ENCODE measurements around the gene KRTAP10-1. TPM values are rescaled to one million over a fixed set of nuclear protein-coding genes. Genes with fewer than 3 reads are reported as not detected.
"Not testable (repeated sequence)": the region's sequence is repeated elsewhere in the genome, so short reads cannot be mapped to it uniquely, and the experiment has no call there.

The KRTAP10-1 gene, protein sequence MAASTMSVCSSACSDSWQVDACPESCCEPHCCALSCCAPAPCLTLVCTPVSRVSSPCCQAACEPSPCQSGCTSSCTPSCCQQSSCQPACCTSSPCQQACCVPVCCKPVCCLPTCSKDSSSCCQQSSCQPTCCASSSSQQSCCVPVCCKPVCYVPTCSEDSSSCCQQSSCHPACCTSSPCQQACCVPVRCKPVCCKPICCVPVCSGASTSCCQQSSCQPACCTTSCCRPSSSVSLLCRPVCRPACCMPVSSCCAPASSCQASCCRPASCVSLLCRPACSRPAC
- total RNA-seq: not detected

DNA sequence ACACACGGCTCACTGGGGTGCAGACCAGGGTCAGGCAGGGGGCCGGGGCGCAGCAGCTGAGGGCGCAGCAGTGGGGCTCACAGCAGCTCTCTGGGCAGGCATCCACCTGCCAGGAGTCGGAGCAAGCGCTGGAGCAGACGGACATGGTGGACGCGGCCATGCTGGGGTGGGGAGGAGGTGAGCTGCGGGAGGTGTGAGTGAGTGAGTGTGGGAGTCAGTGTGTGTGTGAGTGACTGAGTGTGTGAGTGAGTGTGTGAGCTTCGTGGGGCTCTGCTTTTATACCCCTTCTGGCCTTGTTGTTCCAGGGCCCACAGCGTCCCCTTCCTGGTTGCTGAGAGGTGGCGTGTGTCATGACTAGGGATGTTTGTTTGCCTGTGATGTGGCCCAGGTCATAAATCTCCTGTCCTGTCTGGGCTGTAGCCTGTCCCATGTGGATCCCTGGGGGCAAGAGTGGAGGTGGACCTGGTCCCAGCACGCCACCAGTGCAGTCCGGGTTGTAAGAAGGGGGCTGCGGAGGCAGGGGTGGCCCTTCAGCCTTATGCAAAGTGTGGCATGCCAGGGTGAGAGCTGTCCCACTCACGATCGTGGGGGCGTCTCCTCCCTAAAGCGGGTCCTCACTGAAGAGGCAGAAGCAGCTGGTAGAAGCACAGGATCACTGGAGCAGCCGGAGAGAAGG, at the start of gene KRTAP10-1:
KRTAP10-1 (minus strand) TSS at position 205 of the 676 bp plus-strand sequence; CDS start at position 160, 45 bp downstream.
- no peak for DNase-seq

DNA sequence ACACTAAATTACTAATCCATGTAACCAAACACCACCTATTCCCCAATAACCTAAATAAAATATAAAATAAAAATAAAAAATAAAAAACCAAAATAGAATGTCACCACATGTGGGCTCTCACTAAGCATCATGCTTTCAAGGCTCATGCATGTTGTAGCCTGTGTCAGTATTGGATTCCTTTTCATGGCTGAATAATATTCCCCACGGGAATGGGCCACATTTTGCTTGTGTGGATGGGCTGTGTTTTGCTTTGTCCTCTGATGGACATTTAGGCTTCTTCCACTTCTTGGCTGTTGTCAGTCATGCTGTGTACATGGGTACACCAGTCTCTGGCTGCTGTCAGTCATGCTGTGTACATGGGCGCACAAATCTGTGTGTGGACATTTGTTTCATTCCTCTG, 49.1 kb upstream of the KRTAP10-1 start:
- no peak for DNase-seq

DNA sequence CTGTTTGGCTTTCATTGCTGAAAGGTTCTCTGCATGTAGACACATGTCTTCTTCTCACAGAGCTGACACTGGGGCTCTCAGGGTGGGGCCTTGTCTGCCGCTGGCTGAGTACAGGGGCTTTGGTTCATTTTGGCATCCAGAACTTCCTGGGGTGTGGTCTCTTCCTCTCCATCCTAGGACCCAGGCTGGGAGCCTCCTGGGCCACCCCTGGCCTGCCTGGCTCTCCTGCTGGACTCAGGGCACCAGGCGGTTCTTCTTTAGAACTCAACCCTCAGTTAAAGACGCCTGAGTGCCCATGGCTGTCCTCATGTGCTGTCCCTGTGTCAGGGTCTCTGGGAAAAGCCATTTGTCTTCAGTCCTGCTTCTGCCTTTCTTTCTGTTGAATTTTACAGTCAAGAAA, 45.9 kb upstream of the KRTAP10-1 start:
- no peak for DNase-seq

DNA sequence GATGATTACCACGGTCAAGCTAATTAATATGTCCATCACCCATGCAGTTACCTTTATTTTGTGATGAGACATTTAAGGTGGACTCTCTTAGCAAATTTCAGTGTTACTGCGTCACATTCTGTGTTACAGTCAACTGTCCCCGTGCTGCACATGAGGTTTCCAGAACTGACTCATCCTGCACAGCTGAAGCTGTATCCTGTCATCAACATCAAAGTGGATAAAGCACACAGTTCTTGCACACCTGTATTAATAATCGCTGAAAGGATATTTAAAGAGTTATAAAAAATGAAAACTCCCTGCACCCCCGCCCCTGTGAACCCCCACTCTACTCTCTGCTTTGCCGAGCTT, 43.8 kb upstream of the KRTAP10-1 start:
- no peak for DNase-seq

DNA sequence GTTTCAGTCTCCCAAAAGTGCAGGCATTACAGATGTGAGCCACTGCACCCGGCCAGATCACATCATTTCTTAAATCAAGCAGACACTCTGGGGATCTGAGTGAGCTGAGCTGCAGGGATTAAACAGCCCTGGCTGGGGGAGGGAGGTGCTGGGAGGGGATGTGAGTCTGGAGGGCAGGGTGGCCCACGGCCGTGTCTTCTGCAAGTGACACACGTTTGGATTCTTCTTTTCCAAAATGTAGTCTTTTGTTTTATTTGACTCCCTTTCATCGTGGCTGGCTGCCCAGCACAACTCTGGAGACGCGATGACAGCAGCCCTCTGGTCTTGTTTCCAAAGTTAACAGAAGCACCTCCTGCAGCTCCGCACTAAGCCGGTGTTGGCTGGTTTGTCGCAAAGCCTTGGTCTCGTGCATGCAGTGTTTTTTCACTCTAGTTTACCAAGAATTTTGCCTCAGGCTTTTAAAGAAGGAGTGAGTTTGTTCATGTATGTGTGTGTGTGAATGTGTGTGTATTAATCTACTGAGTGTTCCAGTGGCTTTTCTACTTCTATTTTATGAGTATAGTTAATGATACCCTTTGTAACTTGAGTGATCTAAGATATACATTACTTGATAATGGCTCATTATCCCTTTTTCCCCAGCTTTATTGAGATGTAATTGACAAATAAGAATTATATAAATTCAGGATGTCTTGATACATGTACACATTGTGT, 43.2 kb upstream of the KRTAP10-1 start:
- DNase-seq: no peak

DNA sequence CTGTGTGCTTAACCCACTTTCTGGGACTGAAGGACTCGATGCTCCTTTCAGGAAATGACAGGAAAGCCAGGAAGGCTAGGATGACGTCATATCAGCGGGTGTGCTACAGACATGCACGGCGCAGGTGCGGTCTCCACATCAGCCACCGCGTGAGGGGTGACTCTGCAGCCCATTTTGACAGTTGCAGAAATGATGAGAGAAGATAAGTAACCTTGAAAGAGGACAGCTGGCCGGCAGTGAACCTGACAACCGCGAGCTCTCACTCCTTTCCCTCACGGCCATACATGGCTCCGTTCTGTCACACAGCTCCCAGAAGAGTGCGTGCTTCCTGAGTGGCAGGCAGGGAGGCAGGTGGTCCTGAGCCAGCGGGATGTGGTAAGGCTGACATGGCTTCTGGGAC, 42.1 kb upstream of the KRTAP10-1 start:
- no peak for DNase-seq

DNA sequence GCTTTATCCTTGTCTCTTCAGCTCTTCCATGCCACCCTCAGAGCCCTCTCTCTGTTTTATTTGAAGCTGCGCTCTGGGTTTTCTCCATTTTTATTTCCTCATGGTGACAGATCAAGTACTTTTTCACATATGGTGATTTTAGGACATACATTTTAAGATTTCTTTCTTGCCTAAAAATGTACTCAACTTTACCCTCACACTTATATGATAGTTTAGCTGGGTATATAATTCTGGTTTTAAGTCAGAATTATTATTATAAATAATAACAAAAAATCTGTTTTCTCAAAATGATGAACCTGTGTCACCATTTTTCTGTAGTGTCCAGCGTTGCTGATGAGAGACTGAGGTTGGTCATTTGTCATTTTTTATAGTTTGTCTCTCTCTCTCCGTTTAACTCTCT, 41.2 kb upstream of the KRTAP10-1 start:
- no peak for DNase-seq

DNA sequence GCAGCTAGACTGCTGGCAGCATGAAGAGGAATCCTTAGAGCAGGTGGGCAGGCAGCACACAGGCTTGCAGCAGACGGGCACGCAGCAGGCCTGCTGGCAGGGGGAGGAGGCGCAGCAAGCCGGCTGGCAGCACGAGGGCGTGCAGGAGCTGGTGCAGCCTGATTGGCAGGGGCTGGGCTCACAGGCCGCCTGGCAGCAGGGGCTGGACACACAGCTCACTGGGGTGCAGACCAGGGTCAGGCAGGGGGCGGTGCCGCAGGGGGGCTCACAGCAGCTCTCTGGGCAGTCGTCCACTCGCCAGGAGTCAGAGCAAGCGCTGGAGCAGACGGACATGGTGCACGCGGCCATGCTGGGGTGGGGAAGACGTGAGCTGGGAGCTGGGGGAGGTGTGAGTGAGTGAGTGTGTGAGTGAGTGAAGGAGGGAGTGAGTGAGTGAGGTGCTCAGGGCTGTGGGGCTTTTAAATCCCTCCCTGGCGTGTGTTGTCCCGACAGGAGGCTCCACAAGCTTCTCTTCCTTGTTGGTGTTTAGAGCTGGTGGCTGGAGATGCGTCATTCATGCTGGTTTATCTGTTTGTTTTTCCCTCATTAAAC, 40.3 kb upstream of the KRTAP10-1 start, which contains the start of gene KRTAP10-5:
KRTAP10-5 (minus strand) TSS at position 374 of the 591 bp plus-strand sequence; CDS start at position 348, 26 bp downstream.
- not testable (repeated sequence) for DNase-seq

DNA sequence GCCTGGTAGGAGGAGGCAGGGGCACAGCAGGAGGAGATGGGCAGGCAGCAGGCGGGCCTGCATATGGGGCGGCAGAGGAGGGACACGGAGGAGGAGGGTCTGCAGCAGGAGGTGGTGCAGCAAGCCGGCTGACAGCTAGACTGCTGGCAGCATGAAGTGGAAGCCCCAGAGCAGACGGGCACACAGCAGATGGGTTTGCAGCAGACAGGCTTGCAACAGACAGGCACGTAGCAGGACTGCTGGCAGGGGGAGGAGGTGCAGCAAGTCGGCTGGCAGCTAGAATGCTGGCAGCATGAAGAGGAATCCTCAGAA, 39.8 kb upstream of the KRTAP10-1 start:
- no peak for DNase-seq

DNA sequence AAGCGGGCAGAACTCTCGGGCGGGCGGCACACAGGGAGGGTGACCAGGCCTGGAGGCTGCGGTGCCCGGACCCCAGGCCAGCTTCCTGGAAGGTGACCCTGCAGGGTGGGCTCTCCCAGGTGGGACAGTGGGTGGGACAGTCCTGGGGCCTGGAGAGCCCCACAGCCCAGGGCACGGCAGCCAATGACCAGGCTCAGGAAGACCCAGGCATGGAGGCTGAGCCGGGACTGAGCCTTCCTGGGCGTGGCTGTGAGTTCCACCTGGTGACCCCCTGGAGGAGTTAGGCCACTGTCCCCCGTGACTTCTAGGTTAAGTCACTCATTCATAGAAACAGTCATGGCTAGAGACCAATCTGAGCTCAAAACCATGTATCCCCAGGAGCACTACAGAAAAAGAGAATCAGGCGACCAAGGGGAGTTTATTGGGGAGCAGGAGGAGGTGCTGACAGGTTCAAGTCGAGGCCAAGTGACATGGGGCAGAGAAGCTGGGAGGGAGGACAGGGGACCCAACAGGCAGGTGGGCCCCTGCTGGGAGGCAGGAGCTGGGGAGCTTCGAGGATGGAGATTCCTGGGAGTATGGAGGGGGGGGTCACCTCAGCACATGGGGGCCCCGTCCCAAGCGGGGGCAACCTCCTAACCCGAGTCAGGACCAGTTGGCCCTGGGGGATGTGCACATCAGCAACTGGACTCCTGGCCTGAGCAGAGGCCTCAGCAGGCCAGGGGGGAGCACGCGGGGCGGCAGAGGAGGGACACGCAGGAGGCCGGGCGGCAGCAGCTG, 39.2 kb upstream of the KRTAP10-1 start:
- DNase-seq: no peak

DNA sequence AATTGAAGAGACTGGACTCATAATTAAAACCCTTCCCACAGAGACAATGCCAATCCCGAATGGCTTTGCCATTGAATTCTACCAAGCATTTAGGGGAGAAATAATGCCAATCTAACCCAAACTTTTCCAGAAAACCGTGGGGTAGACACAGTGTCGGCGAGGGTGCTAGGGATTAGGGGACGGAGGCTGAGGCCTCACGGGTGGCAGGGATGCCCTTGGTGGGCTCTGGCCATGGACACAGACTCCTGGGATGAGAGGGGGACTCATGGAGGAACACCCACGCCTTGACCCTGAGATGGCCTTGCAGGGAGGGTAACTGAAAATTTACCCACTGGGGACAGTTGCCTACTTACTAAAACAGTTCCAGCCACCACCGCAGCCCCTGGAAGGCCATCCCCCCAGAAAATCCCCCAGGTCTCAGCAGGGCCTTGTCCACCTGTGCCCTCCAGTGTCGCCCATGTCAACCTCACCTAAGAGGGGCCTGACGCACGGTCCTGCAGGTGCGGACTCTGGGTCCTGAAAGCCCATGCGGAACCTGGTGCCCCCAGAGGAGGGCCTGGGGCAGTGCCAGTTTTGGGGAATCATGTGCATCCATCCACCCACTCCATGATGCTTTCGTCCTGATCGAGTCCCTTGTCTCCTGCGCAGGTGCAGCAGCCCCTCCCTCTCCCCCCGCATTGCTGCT, 38.5 kb upstream of the KRTAP10-1 start:
- DNase-seq: no peak

DNA sequence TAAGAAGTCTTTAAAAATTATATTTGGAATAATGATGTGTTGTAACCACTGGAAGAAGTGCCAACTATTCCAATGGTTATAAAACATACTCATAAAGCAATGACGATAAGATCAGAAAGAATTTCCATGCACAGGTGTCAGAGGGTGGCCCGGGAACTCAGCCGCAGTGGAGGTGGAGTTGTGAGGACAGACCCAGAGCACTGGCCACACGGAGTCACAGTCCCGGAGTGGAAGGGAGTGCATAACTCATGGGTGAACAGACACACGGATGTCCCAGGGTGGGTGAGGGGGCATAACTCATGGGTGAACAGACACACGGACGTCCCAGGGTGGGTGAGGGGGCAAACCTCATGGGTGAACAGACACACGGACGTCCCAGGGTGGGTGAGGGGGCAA, 36.0 kb upstream of the KRTAP10-1 start:
- DNase-seq: no peak

DNA sequence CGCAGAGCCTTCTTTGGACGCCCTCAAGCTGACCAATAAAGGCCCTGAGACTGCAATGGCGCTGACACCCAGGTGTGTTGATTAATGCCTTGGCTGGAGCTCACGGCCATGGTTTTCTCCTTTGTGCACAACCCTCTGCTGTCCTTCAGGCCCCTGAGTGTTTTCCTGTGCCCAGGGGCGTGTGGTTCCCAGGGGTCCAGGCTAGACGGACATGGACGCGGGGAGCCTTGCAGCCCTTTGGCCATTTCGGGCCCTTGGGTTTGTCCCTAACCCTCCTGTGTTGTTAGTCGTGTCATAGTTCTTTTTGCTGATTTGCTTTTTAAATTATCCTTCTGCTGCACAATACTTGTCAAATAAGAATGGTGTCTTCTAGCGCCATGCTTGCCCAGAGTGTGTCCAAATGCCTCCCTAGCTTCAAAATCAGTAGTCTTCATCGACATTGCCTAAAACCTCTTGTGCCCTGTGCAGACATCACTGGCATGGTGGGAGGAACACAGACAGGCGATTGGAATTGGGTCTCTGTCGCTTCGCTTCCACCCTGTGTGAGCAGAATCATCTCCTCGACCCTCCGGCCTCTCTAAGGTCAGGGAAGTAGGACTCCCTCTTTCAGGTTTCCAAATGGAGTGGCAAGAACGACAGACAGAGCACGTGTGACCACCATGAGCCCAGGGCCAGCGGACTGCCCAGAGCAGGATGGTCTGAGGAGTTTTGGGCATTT, 35.5 kb upstream of the KRTAP10-1 start:
- DNase-seq: no peak

DNA sequence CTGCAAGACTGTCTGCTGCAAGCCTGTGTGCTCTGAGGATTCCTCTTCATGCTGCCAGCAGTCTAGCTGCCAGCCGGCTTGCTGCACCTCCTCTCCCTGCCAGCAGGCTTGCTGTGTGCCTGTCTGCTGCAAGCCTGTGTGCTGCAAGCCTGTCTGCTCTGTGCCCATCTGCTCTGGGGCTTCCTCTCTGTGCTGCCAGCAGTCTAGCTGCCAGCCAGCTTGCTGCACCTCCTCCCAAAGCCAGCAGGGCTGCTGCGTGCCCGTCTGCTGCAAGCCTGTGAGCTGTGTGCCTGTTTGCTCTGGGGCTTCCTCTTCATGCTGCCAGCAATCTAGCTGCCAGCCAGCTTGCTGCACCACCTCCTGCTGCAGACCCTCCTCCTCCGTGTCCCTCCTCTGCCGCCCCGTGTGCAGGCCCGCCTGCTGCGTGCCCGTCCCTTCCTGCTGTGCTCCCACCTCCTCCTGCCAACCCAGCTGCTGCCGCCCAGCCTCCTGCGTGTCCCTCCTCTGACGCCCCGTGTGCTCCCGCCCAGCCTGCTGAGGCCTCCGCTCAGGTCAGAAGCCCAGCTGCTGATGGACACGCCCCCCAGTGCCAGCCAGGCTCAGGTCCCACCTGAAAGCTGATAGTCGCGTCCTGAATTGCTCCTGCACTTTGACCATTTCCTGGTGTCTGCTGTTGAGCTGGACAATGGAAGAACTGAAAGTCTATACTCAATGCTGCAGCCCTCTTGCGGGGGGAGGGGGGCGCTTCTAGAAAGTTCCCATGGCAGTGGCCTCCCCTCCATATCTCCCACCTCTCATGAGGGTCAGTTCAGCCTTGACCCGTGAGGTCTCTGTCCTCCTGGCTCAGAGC, 34.7 kb upstream of the KRTAP10-1 start:
- DNase-seq: no peak

DNA sequence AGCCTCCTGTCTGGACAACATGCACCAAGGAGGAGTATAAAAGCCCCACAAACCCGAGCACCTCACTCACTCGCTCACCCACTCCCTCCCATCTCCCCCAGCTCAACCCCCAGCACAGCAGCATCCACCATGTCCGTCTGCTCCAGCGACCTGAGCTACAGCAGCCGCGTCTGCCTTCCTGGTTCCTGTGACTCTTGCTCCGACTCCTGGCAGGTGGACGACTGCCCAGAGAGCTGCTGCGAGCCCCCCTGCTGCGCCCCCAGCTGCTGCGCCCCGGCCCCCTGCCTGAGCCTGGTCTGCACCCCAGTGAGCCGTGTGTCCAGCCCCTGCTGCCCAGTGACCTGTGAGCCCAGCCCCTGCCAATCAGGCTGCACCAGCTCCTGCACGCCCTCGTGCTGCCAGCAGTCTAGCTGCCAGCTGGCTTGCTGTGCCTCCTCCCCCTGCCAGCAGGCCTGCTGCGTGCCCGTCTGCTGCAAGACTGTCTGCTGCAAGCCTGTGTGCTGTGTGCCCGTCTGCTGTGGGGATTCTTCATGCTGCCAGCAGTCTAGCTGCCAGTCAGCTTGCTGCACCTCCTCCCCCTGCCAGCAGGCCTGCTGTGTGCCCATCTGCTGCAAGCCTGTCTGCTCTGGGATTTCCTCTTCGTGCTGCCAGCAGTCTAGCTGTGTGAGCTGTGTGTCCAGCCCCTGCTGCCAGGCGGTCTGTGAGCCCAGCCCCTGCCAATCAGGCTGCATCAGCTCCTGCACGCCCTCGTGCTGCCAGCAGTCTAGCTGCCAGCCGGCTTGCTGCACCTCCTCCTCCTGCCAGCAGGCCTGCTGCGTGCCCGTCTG, 33.8 kb upstream of the KRTAP10-1 start, which contains the start of gene KRTAP10-4:
KRTAP10-4 (plus strand) TSS at position 100 of the 827 bp plus-strand sequence; CDS start at position 130, 30 bp downstream.
- DNase-seq: not testable (repeated sequence)

DNA sequence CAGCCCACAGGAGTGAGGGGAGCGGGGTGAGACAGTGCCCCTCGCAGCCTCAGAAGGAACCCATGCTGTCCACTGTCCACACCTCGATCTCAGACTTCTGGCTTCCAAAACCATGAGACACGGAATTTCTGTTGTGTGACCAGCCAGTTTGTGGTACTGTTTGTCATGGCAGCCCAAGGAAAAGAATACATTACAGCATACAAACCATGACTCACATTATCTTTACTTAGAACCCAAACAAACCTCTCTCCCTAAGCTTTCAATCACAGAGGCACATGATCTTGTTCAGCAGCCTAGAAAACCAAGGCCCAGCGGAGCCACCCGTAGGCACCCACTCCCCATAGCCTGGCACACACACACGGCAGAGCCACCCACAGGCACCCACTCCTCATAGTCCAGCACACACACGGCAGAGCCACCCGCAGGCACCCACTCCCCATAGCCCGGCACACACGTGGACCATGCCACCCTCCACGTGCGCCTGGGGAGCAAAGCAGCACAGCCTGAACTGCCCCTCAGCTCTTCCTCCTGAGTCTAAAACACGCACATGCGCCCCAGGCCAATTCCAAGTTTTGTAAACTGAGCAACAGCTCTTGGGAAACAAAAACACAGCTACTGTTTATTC, 33.1 kb upstream of the KRTAP10-1 start:
- no peak for DNase-seq

DNA sequence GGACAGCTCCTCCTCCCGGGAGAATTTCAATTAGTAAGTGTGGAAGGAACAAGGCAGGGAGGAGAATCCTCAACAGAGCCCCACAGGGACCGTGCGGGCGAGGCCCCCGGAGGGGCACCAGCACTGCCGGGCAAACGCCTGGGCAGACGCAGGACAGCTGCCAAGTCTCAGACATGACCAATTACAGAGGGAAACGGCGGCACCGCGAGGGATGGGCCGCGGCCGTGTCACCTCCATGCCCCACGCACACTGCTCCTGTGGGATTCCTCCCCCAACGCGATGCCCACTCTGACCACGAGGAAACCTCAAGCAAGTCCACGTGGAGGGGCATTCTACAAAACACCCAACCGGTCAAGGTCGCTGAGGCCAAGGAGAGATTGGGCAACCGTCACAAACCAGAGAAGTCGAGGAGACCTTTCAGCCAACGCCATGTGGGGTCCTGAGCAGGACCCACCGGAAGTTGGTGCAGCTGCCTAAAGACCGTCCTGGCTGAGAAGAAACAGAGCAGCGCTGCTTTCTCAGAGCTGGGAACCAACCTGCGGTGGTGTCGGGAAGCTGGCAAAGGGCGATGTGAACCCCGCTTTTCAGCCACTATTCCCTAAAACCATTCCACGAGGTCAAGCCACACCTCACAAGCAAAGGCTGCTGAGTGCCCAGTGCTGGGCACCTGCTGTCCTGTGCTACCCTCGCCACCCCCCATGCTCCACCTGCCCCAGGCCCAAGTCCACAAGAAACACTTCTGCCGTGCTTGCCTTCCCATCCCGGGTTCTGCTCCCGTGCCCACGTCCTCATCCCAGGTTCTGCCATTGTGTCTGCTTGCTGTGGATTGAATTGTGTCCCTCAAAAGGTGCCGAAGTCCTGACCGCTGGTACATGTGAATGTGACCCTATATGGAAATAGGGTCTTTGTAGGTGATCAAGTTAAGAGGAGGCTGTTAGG, 32.1 kb upstream of the KRTAP10-1 start:
- DNase-seq: no peak
